Measurements from ENCODE around the gene TNXB. TPM values are rescaled to one million over a fixed set of nuclear protein-coding genes. Genes with fewer than 3 reads are reported as not detected.
A peak's percentile ranks its signal among the peaks of the same experiment; 100 is the strongest.

Gene TNXB
- total RNA-seq, 1 experiment from 2014 or later = 0.06 TPM

- DNase-seq (ENCODE audit: low read depth) = no peak
Observed at GRCh38 chr6:32139590-32139989, 30.5 kb upstream of the TNXB start.

- no peak for DNase-seq (ENCODE audit: low read depth)
Observed at GRCh38 chr6:32137454-32137853, 28.3 kb upstream of the TNXB start.

GRCh38 chr6:32133786-32134185 lies 24.6 kb upstream of the TNXB start:
- no peak for DNase-seq (ENCODE audit: low read depth)

GRCh38 chr6:32132110-32132509 lies 23.0 kb upstream of the TNXB start:
- no peak for DNase-seq (ENCODE audit: low read depth)

GRCh38 chr6:32131439-32131948 lies 22.4 kb upstream of the TNXB start:
- DNase-seq (ENCODE audit: low read depth) = no peak

GRCh38 chr6:32129297-32130088 lies 20.4 kb upstream of the TNXB start:
- DNase-seq (ENCODE audit: low read depth) = no peak

GRCh38 chr6:32128751-32129296 lies 19.7 kb upstream of the TNXB start:
- DNase-seq (ENCODE audit: low read depth) = no peak

- DNase-seq (ENCODE audit: low read depth) = peak; percentile 100
Observed at GRCh38 chr6:32127717-32128592, 18.8 kb upstream of the TNXB start, which contains the start of gene ATF6B. Gene ATF6B, minus strand, starts transcription at chr6:32128246. Its CDS starts 39 bp downstream, at chr6:32128207.

- no peak for DNase-seq (ENCODE audit: low read depth)
Observed at GRCh38 chr6:32127409-32127716, 18.2 kb upstream of the TNXB start.

- DNase-seq (ENCODE audit: low read depth) = no peak
Observed at GRCh38 chr6:32126880-32127279, 17.7 kb upstream of the TNXB start.

GRCh38 chr6:32123681-32124080 lies 14.5 kb upstream of the TNXB start:
- DNase-seq (ENCODE audit: low read depth) = no peak

- no peak for DNase-seq (ENCODE audit: low read depth)
Observed at GRCh38 chr6:32120573-32121059, 11.5 kb upstream of the TNXB start.

GRCh38 chr6:32118782-32119628 lies 9.9 kb upstream of the TNXB start:
- DNase-seq (ENCODE audit: low read depth) = peak; percentile 67

GRCh38 chr6:32117461-32117860 lies 8.3 kb upstream of the TNXB start:
- DNase-seq (ENCODE audit: low read depth) = no peak

GRCh38 chr6:32116674-32117073 lies 7.5 kb upstream of the TNXB start:
- DNase-seq (ENCODE audit: low read depth) = no peak

GRCh38 chr6:32115623-32116022 lies 6.5 kb upstream of the TNXB start:
- no peak for DNase-seq (ENCODE audit: low read depth)

- peak; percentile 75 for DNase-seq (ENCODE audit: low read depth)
Observed at GRCh38 chr6:32114796-32115195, 5.7 kb upstream of the TNXB start.

GRCh38 chr6:32113386-32114352 lies 4.5 kb upstream of the TNXB start:
- DNase-seq (ENCODE audit: low read depth) = peak; percentile 98

- no peak for DNase-seq (ENCODE audit: low read depth)
Observed at GRCh38 chr6:32112431-32112980, 3.4 kb upstream of the TNXB start.
